HG02763 (cell line): ENCODE data around the gene ADISSP.

Source experiments
- ATAC-seq: cut with Tn5 transposase; IDR thresholded peaks from one replicate; pipeline ENCODE4 v1.9.1; 2021; ENCODE audit warnings: mild to moderate bottlenecking, moderate library complexity; ENCODE audit not compliant: unreplicated experiment

The ADISSP gene

GRCh38 chr20:3755814-3756480, 11.6 kb downstream of the ADISSP start:
- ATAC-seq = no peak

- no peak for ATAC-seq
Observed at GRCh38 chr20:3755269-3755668, 12.3 kb downstream of the ADISSP start.

- no peak for ATAC-seq
Observed at GRCh38 chr20:3754276-3754630, 13.3 kb downstream of the ADISSP start.

DNA sequence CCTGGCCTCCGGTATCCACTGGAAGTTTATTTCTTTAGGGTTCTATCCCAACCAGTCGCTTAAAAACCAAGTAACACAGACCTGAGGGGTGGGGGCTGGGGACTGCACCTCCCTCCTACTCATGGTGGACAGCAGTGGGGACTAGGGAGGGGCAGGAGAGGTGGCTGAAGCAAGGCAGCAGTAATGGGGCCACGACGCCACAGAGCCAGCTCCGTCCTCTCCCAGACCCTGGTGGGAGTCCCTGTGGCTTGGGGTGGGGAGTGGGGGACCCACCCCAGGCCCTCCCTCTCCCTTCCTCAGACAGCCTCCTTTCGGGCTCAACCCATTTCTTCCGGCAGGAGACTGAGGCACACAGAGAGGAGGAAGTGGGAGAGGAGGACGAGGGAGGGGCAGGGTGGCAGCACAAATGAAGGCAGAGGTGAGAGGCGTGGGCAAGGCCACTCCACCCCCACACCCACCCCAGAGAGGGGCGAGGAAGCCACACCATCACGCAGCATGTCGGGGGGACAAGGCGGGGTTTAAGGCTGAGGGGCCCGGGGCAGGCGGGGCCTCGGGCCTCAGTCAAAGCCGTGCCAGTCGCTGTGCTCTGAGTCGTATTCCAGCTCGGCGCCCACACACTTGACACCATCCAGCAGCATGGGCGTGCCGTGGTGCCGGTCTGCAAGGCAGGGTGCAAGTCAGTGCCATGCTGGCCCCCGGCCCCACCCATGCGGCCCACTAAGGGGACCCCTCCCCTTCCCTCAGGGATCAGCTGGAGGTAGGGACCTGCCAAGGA, 13.9 kb downstream of the ADISSP start:
- no peak for ATAC-seq

DNA sequence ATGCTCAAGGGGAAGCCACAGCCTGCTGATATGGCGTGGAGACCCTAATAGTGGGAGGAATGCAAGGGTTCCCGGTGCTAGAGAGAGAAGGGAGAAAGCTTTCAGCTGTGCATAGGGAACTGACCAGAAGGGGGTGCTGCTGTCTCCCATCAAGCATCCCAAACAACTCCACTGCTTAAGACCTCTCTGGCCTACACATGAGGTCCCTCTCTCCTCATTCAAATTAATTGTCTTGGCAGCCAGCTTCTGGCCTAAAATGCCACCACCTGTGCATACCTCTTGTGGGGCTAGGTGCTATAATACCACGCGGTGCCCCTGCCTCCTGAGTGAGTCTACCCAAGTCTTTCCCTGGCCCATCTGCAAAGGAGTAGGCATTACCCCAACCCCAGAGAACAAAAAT, 14.5 kb downstream of the ADISSP start:
- no peak for ATAC-seq

DNA sequence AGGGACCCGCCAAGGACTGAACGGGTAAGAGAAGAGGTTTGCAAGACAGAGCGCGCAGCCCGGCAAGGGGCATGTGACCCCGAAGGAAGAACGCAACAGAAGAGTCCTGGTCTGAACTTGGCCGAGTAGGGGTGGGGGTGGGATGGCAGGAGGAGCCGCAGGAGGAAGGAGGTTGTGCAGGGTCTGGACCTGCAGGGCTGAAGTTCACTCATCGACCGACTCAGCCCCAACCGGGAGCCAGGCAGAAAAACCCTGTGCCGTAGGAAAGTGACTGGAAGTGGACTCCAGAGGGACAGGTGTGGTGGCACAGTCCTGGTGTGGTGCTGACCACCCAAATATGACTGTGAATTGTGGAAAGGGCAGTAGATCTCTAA, 15.2 kb downstream of the ADISSP start:
- ATAC-seq = no peak

GRCh38 chr20:3751675-3752385, 15.7 kb downstream of the ADISSP start:
- ATAC-seq = no peak

DNA sequence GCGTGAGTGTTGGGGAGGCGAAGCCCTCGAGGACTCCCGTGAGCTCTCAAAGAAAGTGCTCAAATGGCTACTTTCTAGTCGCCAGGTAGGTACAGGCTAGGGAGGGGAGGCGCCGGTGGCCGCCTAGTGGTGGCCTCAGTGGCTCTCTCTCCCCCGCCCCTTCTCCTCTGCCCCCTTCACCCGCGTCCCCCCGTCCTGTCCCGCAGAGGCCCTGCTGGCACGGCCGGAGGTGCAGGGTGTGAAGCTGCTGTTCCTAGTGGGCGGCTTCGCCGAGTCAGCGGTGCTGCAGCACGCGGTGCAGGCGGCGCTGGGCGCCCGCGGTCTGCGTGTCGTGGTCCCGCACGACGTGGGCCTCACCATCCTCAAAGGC, 16.3 kb downstream of the ADISSP start:
- ATAC-seq = no peak

- no peak for ATAC-seq
Observed at GRCh38 chr20:3749689-3750531, 17.6 kb downstream of the ADISSP start.

GRCh38 chr20:3749087-3749688, 18.4 kb downstream of the ADISSP start:
- ATAC-seq = no peak

- no peak for ATAC-seq
Observed at GRCh38 chr20:3748073-3748472, 19.5 kb downstream of the ADISSP start.

GRCh38 chr20:3747471-3747870, 20.1 kb downstream of the ADISSP start:
- no peak for ATAC-seq

- no peak for ATAC-seq
Observed at GRCh38 chr20:3745686-3746173, 21.8 kb downstream of the ADISSP start.

DNA sequence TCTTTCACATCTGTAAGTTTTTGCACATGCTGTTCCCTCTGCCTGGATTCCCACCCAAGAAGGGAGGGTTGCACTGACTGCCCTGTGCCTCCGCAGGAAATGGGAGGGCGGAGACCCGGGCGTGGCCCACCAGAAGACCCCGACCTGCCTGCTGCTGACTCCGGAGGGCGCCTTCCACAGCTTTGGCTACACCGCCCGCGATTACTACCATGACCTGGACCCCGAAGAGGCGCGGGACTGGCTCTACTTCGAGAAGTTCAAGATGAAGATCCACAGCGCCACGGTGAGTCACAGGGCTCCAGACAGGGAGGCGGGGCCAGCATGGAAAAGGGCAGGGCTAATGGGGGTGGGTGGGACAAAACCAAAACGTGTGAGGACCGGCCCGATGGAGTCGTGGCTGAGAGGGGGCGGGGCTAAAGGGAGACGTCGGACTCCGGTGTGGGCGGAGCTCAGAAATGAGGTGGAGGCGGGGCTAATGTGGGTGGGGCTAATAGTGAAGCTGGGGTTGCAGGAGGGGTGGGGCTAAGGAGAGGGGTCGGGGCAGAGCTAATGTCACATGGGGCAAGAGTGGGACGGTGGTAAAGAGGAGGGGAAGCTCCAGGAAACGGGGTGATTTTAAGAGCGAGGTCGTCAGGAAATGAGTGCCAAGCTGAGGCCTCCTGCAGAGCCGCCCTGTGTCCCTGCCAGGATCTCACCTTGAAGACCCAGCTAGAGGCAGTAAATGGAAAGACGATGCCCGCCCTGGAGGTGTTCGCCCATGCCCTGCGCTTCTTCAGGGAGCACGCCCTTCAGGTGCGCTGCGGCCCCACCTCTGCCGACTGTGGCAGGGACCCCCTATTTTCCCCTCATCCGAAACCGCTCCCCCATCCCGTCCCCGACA, 22.5 kb downstream of the ADISSP start:
- no peak for ATAC-seq

GRCh38 chr20:3744037-3744436, 23.5 kb downstream of the ADISSP start:
- no peak for ATAC-seq

- ATAC-seq = no peak
Observed at GRCh38 chr20:3743251-3743650, 24.3 kb downstream of the ADISSP start.

GRCh38 chr20:3741836-3742458, 25.6 kb downstream of the ADISSP start:
- ATAC-seq = no peak

DNA sequence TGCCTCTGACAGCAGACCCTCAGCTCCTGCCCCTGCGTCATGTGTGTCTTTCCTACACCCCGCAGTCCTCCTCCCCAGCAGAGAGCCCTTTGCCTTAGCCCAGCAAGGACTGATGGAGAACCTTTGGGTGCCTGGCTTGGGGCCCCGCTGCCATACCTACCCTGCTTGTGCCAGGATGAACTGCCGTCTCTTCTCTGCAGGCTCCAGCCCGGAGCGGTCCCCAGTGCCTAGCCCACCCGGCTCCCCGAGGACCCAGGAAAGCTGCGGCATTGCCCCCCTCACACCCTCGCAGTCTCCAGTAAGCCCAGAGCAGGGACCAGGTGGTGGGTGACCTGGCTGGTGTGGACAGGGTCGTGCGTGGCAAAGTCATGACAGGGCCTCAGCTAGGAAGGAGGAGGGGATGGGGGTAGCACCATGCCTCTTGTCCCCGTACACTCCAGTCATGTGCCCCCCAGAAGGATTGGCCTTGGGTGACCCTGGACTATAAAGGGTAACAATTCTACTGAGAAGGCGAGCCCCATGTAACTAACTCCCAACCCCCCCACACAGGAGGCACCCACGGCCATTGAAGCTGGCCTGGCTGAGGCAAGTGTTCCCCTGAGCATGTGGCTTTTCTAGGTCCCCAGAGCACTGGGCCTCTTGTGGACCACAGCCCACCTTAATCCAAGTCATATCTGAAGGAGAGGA, 26.8 kb downstream of the ADISSP start:
- ATAC-seq = no peak
